GM18505 (cell line): ENCODE measurements around the gene PCNT.

ENCODE experiments used
- ATAC-seq: cut with Tn5 transposase; IDR thresholded peaks from one replicate; pipeline ENCODE4 v1.9.1; 2021; ENCODE audit not compliant: unreplicated experiment
- POLR2A ChIP-seq: IDR thresholded peaks from 4 replicates; pipeline ENCODE4 v1.6.1; 2011; ENCODE audit warnings: borderline replicate concordance; ENCODE audit not compliant: insufficient read depth, insufficient read length; ENCODE audit errors: extremely low read depth

The PCNT gene

DNA sequence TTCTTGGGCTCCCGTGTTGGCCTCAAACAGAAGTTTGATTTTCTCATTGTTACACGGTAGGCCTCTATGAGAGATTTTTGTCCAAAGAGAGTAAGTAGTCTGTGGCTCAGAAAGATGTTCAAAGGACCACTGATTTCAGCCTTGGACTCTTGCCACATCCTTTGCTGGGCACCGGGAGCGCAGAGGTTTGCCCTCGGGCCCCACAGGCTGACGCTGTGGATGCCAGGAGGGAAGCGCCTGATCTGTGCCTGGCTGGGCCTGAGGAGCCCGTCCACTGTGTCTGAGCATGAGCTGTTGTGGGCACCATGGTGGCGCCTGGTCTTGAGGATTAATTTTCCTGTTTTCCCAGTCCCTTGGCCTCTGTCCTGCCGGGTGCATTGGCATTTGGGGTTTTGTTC, 52.3 kb downstream of the PCNT start:
- ATAC-seq: no peak
- TF ChIP-seq POLR2A: no peak

- ATAC-seq: no peak
- no peak for TF ChIP-seq POLR2A
Measured at GRCh38 chr21:46376856-46377453, 53.0 kb downstream of the PCNT start.

DNA sequence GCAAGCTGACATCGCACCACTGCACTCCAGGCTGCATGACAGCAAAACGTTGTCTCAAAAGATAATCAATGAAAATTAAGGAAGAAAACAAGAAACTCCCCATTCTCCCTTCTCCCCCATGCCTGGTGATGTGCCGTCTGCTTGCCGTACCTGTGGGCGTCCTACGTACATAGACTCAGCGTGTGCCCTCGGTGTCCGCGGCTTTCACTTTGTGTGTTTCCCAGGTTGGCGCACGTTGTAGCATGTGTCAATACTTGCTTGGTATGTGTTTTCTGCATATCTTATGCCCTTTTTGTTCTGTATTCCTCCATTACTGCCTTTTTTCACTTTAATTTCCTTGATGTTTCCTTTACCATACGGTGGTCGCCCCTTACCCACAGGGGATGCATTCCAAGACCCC, 53.8 kb downstream of the PCNT start:
- ATAC-seq: no peak
- no peak for TF ChIP-seq POLR2A

DNA sequence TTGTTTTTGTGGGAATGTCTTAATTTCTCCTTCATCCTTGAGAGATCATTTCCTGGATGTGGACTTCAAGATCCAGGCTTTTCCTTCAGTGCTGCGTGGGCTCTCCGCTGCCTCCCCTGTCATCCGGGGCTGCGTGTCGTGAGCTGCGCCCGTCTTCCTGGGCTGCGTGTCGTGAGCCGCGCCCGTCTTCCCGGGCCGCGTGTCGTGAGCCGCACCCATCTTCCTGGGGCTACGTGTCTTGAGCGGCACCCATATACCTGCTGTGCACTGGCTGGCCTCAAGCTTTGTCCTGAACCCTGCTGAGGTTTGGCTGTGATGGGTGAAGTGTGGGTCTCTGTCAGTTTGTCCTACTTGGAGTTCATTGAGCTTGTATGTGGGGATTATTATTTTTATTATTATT, 55.1 kb downstream of the PCNT start:
- no peak for ATAC-seq
- TF ChIP-seq POLR2A: no peak

DNA sequence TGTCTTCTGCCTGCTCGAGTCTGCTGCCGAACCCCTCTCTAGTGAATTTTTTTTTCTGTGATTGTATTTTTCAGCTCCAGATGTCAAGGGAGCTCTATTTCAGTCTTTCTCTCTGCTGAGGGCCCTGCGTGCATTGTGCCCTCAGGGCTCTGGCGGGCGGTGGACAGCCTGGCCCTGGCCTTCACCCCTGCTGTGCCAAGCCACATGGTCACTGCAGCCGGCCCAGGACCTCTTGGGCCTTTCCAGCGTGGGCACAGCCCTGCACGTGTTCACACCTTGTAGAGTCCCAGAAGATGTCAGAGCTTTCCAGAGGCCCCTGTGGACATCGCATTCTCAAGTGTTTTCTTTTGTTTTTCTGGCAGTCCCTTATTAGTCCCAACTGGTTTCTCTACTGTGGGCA, 55.7 kb downstream of the PCNT start:
- ATAC-seq: no peak

DNA sequence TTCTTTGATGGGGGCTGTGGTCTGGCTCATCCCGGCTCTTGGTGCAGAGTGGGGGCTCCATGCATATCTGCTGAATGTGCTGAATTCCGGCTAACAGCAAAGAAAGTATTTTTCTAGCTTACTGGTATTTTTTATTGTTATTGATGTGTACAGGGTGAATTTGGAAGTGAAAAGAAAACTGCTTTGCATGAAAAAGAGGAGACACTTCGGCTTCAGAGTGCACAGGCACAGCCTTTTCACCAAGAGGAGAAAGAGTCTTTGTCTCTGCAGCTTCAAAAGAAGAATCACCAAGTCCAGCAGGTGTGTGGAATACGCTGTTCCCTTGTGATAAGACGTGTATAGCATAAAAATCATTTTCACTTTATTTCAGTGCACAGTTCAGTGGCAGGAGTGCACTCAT, 57.6 kb downstream of the PCNT start:
- ATAC-seq: no peak
- TF ChIP-seq POLR2A: no peak

More for the DNA sequence above, 55.7 kb downstream of the PCNT start:
- no peak for TF ChIP-seq POLR2A

DNA sequence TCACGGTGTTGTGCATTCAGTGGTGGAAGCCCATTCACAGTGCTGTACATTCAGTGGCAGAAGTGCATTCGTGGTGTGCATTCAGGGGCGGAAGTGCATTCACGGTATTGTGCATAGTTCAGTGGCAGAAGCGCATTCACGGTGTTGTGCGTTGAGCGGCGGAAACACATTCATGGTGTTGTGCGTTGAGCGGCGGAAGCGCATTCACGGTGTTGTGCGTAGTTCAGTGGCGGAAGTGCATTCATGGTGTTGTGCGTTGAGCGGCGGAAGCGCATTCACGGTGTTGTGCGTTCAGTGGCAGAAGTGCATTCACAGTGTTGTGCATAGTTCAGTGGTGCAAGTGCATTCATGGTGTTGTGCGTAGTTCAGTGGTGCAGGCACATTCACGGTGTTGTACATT, 60.6 kb downstream of the PCNT start:
- ATAC-seq: no peak

GRCh38 chr21:46385846-46386733, 62.1 kb downstream of the PCNT start:
- no peak for ATAC-seq
- no peak for TF ChIP-seq POLR2A

More for the DNA sequence above, 60.6 kb downstream of the PCNT start:
- TF ChIP-seq POLR2A: no peak

DNA sequence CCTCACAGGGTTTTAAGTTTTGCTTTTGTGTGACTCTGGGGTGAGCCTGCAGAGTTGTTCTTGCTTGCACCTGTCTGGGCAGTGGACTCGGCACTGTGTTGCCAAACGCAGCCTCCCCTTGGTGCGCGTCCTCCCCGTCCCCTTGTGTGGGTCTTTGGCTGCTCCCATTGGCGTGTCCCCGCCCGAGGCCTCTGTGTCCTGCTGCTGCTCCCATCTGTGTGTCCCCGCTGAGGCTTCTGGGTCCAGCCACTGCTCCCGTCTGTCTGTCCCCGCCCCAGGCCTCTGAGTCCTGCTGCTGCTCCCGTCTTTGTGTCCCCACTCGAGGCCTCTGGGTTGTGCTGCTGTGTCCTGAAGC, 62.8 kb downstream of the PCNT start:
- no peak for TF ChIP-seq POLR2A
- ATAC-seq: no peak

GRCh38 chr21:46388206-46388880, 64.4 kb downstream of the PCNT start:
- no peak for TF ChIP-seq POLR2A
- no peak for ATAC-seq

DNA sequence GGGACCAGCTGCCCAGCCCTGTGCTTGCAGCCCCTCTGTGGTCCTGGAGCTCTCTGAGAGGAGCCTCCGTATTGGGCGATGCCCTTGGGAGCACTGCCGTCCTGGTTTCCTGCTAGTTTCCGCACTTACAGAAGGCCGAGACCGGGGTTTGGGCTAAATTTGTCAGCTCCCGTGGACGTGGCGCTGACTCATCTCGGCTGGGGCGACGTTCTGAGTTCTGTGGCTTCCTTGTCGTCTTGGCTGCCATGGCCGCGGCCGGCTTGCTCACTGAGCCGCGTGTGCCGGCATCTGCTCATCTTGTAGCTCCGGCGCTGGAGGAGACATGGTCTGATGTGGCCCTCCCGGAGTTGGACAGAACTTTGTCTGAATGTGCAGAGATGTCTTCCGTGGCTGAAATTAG, 64.9 kb downstream of the PCNT start:
- TF ChIP-seq POLR2A: no peak

GRCh38 chr21:46390603-46391545, 66.9 kb downstream of the PCNT start:
- TF ChIP-seq POLR2A: no peak
- no peak for ATAC-seq

More for the DNA sequence above, 64.9 kb downstream of the PCNT start:
- no peak for ATAC-seq

GRCh38 chr21:46391773-46392172, 67.8 kb downstream of the PCNT start:
- no peak for TF ChIP-seq POLR2A
- no peak for ATAC-seq
